HG02943 (cell line): ENCODE data around the gene SCOC.
A peak's percentile ranks its signal among the peaks of the same experiment; 100 is the strongest.
"Not testable (repeated sequence)": the region's sequence is repeated elsewhere in the genome, so short reads cannot be mapped to it uniquely, and the experiment has no call there.

Source experiments
- ATAC-seq: cut with Tn5 transposase; IDR thresholded peaks from one replicate; pipeline ENCODE4 v1.9.1; 2021; ENCODE audit warnings: mild to moderate bottlenecking, low read depth, moderate library complexity; ENCODE audit not compliant: unreplicated experiment

The SCOC gene

DNA sequence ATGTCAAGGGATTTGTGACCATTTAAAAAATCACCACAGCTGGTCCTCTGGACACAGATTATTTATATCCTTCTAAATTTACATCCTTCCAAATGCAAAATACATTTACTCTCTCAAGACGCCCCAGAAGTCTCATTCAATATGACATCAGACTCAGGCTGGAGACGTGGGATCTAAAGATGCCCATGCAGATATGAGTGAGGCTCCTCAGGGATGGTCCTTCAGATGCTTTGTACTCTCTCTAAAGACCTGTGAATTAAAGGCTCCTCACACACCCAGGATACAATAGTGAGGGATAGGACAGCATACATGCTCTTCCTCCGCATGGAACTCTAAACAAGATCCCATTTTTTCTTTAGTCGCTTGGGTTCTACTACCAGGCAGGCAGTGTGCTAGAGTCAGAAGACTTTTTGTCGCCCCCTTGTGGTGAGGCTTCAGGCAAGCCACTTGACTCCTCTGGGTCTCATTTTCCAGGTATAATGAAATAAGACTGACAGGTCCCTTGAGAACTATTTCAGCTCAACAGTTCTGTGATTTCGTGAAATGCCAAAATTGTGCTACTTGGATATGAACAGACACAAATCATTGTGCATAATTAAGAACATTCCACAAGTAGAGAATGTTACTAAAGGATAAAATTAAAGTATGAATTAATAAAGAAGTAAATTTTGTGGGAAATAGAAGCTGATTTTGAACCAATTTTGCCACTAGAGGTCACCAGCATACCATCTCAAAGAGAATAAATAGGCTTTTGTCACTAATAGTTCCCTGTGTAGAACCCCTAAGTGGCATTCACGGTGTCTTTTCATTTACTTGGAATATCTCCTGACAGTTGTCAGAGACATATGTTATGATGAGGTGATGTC is 13.7 kb upstream of the SCOC start:
- ATAC-seq = peak; percentile 95

DNA sequence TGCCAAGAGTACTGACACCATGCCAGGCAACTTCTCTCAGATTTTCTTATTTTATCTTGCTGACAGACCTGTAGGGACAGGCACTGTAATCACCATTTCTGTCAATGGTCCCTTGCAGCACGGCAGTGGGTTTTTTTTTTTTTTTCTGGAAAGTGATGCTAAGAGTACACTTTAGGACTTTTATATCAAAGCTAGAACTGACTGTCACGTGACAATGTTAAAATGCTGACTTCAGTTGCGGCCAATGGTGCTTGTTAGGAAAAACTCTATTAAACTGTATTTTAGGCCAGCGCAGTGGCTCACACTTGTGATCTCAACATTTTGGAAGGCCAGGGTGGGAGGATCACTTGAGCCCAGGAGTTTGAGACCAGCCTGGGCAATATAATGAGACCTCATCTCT is 12.3 kb upstream of the SCOC start:
- no peak for ATAC-seq

DNA sequence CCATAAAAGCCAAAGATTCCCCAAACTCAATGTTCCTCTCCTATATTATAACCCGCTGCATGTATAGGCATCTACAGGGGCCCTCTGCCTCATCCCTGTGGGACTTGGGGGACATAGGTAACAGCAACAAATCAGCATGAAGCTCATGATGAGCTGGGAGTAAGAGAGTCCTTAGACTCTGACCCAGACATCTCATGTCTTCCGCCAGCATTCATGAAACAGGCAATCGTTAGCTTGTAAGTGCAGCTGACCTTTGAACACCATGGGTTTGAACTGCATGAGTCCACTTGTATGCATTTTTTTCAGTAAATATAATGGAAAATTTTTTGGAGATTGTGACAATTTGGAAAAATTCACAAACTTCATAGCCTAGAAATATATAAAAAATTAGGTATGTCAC is 10.4 kb upstream of the SCOC start:
- ATAC-seq = no peak

DNA sequence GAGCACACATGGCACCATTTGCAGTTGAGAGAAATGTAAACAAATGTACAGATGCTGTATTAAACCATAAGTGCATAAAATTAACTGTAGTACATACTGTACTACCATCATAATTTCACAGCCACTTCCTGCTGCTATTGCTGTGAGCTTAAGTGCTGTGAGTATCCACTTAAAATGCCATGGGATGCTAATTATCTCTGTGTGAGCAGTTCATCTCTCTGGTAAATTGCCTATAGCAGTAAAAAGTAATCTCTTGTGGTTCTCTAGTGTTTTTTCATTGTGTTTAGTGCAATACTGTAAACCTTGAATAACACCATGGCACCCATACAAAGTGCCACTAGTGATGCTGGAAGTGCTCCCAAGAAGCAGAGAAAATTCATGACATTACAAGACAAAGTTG is 9.9 kb upstream of the SCOC start:
- ATAC-seq = no peak

DNA sequence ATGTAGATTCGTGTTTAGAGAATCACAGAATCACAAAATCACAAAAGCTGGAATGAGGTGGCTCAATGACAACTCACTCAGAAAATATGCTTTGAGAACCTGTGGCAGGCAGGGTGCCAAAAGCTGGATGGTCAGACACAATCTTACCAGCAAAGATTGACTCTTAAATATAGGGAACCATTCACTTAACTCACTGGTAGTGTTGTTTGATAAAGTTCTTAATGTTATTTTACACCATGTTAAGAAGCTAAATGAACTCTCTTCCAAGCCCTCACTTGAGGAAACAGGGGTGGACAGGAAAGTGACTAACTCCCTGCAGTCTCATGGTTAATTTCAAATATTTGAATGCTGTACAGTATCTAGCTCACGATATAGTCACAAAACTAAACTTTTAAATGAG is 5.7 kb upstream of the SCOC start:
- ATAC-seq = no peak

DNA sequence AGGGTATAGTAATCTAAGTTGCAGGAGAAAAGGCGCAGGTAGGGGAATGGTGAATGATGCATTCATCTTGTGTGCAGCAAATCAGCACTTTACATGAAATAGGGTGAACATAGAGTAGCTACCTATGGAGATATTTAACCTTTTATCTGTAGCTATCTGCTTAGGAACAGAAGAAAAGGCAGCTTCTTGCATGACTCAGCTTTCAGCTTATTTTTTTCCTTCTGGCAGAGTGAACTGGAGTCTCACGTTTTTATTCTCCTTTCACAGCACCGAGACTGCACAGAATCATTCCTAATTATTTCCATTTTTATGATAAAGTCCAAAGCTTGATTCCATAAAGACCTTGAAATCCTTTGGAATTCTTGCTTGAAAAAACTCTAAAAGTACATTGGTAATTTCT is 4.8 kb upstream of the SCOC start:
- ATAC-seq = no peak

DNA sequence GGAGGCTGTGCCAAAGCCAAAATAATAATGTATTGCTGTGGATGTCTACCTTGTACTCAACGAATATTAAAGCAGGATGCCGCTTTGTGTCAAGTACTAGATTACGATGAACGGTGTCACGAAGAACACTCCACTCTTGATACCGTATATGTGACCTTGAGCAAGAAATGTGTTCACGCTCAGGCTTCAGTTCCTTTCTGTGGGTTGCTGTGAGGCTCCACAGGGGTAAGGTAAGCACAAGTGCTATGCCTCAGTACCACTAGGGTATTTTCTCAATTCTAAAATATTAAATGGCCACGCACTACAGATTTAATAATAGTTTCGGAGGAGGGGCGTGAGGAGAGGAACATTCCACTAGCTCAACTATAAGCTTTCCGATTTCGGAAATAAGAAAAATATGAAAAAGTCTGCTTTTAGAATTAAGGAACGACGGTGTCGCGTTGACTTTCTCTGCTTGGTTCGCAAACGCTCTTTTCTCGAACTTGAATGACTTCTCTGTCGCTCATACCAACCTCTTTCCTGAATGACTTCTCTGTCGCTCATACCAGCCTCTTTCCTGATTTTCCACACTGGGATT is 607 bp upstream of the SCOC start:
- peak; percentile 58 for ATAC-seq

DNA sequence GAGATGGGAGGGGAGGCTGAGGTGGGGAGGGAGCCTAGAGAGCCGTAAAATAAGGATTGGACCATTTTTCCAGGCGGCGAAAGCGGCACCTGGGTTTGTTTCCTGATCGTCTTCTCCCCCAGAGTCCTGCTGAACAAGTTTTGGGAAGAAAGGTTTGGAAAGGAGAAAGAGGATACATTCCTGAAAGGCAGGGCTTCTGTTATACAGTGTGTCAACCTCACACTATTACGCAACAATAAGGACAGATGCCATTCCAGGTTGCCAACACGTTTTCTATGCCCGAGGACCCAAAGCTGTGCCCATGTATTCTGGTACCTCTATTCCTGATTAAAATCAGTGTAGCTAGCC is 658 bp downstream of the SCOC start:
- ATAC-seq = no peak

DNA sequence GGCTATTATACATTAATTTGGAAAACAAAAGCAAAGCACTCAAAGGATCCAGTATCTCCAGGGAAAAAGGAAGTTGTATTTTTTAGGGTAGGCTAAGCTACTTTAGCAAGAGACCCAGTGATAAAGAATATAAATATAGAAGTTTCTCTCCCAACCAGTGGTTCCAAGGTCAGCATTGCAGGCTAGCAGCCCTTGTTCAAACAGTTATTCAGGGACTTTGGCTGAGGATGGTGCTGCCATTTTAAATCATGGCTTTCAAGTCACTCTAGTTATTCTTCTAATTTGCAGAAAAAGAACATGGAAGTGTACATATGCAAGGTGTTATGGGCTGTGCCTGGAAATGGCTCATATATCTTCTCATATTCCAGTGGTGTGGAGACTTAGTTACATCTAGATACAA is 9.3 kb downstream of the SCOC start:
- no peak for ATAC-seq

DNA sequence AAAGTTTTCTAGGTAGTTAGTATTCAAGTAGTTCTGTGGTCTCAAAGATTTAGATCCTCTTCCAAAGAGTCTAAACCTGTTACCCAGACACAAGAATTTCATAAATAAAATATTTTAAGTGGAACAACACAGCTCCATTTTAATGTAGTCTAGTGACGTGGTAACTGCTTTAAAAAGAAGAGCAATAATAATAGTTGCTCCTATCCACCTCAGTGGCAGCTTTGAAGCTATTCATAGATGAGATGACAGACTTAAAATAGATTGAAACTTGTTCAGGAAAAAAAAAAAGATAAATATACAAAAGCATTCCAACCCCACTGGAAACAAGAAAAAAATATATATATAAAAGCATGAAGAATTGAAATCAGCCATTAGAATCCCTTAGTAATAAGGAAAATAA is 14.6 kb downstream of the SCOC start:
- no peak for ATAC-seq

DNA sequence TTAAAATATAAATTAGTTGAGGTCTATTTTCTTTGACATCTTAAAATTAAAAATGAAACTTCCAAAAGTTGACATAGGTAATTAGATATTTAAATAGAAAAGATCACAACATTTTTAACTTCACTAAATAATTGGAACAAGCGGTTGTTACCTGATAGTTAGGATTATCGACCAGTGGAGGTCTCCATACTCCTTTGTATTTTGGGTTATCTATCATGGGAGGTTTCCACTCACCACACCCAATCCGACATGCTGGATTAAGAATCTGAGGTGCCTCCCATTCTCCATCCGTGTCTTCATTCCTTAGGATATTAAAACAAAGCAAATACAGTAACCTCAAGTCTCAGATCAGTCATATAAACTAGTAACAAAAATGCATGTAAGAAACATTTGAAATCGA is 22.2 kb downstream of the SCOC start:
- ATAC-seq = no peak

DNA sequence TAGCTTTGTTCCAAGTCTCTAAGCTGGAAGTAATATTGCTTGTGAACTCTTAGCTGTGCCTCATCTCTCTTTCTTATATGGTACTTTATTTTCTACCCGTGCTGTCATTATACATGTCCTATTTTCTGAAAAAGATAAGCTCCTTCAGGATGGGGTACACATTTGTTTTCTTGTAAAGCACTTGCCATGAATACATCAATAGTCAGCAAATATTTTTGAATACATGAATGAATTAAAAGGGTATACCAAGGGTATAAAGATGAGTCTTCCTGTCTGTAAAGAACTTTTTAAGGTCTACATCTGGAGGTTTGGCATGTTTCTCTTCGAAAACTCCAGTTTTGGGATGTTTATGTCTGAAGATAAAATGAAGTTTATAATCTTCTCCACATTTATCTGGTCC is 26.7 kb downstream of the SCOC start:
- no peak for ATAC-seq

DNA sequence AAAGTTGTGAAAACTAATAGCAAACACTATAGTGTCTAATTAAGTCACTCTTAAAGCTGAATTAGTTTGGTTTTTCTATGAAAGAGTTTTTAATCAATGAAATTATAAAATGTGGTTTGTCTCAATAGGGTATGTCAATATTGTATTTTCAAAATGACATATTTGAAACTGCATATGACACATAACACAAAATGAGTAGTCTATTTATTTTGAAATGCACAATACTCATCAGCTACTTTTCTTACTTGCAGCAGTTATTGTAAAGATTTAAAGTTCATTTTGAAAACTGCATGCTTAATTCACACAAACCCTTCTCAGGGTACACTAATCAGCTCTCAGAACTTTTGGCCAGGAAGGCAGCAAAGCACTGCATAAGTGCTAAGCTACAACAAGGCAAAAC is 32.8 kb downstream of the SCOC start:
- no peak for ATAC-seq

DNA sequence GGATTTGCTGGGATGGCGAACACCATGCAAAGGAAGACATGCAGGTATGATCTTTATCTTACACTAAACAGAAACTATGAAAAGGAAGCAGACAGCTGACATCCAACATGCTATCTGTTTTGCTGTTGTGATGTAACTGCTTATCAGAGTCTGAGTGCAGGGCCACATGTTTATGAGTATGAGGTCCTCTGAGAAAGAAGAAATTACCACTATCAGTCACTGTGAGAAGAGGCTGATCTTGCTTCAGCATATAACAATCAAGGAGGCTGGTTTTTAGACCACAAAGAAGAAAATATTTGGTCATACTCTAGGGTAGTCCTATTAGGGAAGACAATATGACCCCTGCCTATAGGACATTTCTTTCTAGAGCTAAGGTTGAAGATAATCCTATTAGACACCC is 35.5 kb downstream of the SCOC start:
- no peak for ATAC-seq

DNA sequence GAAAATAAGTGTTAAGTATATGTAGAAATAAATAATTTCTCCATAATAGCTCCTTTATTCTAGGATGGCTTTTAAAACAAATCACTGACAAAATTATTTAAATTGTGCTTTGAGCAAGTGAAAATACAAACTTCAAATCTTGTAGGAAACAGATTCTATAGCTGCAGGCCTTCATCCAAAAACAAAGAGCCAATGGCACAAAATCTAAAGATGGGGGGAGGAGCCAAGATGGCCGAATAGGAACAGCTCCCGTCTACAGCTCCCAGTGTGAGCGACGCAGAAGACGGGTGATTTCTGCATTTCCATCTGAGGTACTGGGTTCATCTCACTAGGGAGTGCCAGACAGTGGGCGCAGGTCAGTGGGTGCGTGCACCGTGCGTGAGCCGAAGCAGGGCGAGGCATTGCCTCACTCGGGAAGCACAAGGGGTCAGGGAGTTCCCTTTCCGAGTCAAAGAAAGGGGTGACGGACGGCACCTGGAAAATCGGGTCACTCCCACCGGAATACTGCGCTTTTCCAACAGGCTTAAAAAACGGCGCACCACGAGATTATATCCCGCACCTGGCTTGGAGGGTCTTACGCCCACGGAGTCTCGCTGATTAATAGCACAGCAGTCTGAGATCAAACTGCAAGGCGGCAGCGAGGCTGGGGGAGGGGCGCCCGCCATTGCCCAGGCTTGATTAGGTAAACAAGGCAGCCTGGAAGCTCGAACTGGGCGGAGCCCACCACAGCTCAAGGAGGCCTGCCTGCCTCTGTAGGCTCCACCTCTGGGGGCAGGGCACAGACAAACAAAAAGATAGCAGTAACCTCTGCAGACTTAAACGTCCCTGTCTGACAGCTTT is 39.9 kb downstream of the SCOC start:
- not testable (repeated sequence) for ATAC-seq

DNA sequence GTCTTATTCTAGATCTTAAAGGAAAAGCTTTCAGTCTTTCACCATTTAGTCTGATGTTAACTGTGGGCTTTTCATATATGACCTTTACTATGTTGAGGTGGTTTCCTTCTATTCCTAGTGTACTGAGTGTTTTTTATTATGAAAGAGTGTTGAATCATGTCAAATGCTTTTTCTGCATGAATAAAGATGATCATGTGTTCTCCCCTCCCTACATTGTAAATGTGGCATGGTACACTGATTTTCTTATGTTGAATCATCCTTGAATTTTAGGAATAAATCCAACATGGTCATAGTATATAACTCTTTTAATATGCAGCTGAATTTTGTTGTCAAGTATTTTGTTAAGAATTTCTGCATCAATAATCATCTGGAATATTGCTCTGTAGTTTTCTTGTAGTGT is 49.7 kb downstream of the SCOC start:
- ATAC-seq = no peak

DNA sequence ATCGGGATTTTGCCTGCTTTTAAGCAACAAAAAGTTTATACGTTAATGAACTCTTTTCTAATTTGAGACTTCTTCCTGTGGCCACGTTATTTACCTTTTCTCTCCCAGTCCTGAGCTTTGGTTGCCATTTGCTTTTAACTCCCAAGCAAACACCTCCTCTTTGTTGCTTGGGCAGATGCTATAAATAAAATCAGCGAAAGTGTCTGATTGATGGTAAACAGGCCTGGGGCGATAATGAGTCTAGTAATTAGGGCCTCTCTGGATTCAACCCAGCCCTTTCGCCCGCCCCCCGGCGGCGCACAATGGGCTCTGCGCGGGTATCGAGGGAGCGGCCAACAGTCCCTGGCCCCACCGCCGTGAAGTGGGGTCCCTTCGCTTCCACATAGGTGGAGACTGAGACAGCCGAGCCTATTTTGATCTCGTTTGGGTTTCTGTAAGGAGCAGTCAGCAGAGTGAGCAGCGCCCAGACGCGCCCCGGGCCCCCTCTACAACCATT is 53.2 kb downstream of the SCOC start:
- peak; percentile 20 for ATAC-seq

DNA sequence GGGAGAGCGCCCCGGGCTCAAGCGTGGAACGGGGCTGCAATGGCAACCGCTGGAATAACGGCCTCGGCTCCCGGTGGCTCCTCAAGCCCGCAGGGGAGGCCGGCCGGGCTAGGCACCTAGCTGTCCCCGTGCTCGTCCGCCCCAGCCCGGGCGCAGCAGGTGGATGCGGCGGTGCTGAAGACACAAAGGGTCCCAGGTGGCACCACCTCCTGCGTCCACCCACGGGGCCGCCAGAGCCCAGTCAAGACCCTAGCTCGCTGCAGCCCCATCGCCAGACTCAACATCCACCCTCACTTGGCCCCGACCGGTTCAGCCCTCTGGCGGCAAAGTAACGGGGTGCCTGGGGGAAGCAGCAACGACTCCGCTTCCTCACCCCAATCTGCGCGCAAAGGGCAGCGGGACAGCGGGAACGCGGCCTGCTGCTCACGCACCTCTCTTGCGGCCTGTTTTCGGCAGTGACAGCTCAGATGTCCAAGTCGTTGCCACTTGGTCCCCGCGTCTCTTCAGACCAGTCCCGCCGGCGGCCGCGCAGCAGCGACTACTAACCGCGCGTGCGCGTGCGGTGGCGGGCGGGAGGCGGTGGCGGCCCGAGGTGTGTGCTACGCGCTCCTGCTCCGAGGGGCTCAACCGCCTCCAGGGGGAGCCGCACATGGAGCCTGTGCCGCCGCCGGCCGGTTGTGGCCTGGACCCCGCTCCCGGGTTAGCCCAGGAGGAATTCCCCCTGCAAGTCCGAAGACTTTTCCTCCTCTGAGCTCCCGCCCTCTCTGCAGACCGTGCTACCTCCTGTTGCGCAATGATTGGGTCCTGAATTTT is 53.9 kb downstream of the SCOC start, which contains the start of gene CLGN:
Gene CLGN, minus strand, starts transcription at position 543 of the 813 bp plus-strand sequence. CDS start 14,570 bp downstream, outside the sequence.
- ATAC-seq = peak; percentile 81

DNA sequence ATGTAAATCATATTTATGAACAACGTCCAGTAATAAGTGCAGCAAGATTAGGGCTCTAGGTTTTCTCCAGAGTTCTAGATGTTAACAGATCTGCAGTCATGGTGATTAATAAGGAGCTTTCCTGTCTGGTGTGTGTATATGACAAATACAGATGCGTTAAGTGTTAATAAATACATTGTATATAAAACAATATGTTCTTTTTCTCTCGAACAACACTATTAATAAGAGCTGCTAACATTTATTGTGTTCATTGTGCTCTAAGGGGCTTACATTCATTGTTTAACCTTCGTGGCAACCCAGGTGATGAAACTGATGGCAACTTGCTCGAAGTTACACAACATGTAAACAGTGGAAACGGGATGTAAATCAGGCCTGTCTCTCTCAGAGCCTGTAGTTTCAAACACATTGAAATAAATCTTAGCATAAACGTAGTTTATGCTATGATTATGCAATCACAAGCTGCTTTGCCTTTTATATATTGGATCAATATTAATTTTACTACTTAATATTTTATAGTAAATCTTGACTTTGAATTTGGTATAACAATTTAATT is 54.5 kb downstream of the SCOC start:
- no peak for ATAC-seq
